B cell (primary cell): Measurements from ENCODE around the gene MYH3. TPM values are rescaled to one million over a fixed set of nuclear protein-coding genes. Genes with fewer than 3 reads are reported as not detected.

Experiments used
- ATAC-seq: fragments of 200-7000 bp; cut with Tn5 transposase; one replicate; pipeline ENCODE4 v1.10.0; 2021; ENCODE audit warnings: low read depth, mild to moderate bottlenecking, moderate number of reproducible peaks, moderate library complexity
- CTCF ChIA-PET: fragments of 350-600 bp; sonication (Branson Sonifier 250); formaldehyde crosslinking; loops from one replicate; lab custom pipeline; 2021; ENCODE audit warnings: antibody characterized with exemption, inconsistent platforms; lab: Charles Lee
- POLR2A ChIA-PET: fragments of 350-600 bp; sonication (Branson Sonifier 250); formaldehyde crosslinking; loops from one replicate; lab custom pipeline; 2021; ENCODE audit warnings: antibody characterized with exemption; lab: Charles Lee
- DNase-seq: peaks from one replicate; pipeline ENCODE4 v3.0.0; 2013
- H2AFZ ChIP-seq: 2 replicates; pipeline ENCODE4 v1.6.1; 2012; ENCODE audit warnings: mild to moderate bottlenecking, low read depth, low read length; ENCODE audit not compliant: insufficient read depth, poor library complexity, severe bottlenecking
- H3K27ac ChIP-seq, 2 donors: 1 replicate in 1 of 2; 2 replicates in 1 of 2; pipeline ENCODE4 v1.5.1; 2012 to 2013; ENCODE audit warnings: low read length in 2 of 2, mild to moderate bottlenecking in 2 of 2, moderate library complexity in 1 of 2
- H3K27me3 ChIP-seq, 4 experiments: fragments of 200-600 bp in 1 of 4; sonication (generic) in 1 of 4; replicated peaks in 1 of 4; 1 replicate in 2 of 4; 2 replicates in 2 of 4; pipeline versions ENCODE4 v1.6.1 to v1.7.0; 2013 to 2016; ENCODE audit warnings: low read length in 3 of 4, mild to moderate bottlenecking in 2 of 4, mixed read lengths in 1 of 4, moderate library complexity in 1 of 4; ENCODE audit not compliant: insufficient read depth in 4 of 4, control insufficient read depth in 3 of 4; ENCODE audit errors: control extremely low read depth in 1 of 4
- H3K36me3 ChIP-seq, 2 experiments: replicated peaks in 1 of 2; 1 replicate in 1 of 2; 2 replicates in 1 of 2; pipeline versions ENCODE4 v1.6.1 to v1.7.1; 2013; ENCODE audit warnings: low read length in 1 of 2; ENCODE audit not compliant: insufficient read depth in 2 of 2, control insufficient read depth in 1 of 2; ENCODE audit errors: control extremely low read depth in 1 of 2, extremely low read depth in 1 of 2
- H3K4me1 ChIP-seq, 2 donors: fragments of 200-600 bp in 1 of 2; sonication (generic) in 1 of 2; 1 replicate in 1 of 2; 2 replicates in 1 of 2; pipeline versions ENCODE4 v1.5.1 to v1.6.1; 2013 to 2017; ENCODE audit warnings: low read length in 2 of 2; ENCODE audit not compliant: control insufficient read depth in 2 of 2, insufficient read depth in 2 of 2
- H3K4me2 ChIP-seq: replicated peaks from 2 replicates; pipeline ENCODE3; 2012; ENCODE audit warnings: mild to moderate bottlenecking, low read depth, low read length; ENCODE audit not compliant: poor library complexity, severe bottlenecking
- H3K4me3 ChIP-seq, 5 experiments: fragments of 200-600 bp in 1 of 5; sonication (generic) in 1 of 5; 1 replicate in 3 of 5; 2 replicates in 2 of 5; pipeline versions ENCODE4 v1.5.1 to v1.7.0; 2011 to 2016; ENCODE audit warnings: low read length in 4 of 5, mild to moderate bottlenecking in 4 of 5, low read depth in 2 of 5, control low read depth in 1 of 5, moderate library complexity in 1 of 5; ENCODE audit not compliant: insufficient read depth in 1 of 5; ENCODE audit errors: control extremely low read depth in 1 of 5, extremely low read depth in 1 of 5
- H3K79me2 ChIP-seq: fragments of 200-600 bp; sonication (generic); one replicate; pipeline ENCODE4 v1.6.0; 2016; ENCODE audit warnings: low read length; ENCODE audit not compliant: control insufficient read depth, insufficient read depth
- H3K9ac ChIP-seq: fragments of 200-600 bp; sonication (generic); 2 replicates; pipeline ENCODE4 v1.6.1; 2017; ENCODE audit warnings: mild to moderate bottlenecking, low read length, moderate library complexity
- H3K9me3 ChIP-seq, 3 donors: one replicate each; pipeline versions ENCODE4 v1.6.1 to v1.7.1; 2013; ENCODE audit warnings: low read length in 2 of 3; ENCODE audit not compliant: control insufficient read depth in 2 of 3, insufficient read depth in 1 of 3; ENCODE audit errors: control extremely low read depth in 1 of 3
- H4K20me1 ChIP-seq: 2 replicates; pipeline ENCODE4 v1.6.0; 2012; ENCODE audit warnings: mild to moderate bottlenecking, low read length; ENCODE audit not compliant: insufficient read depth, control insufficient read depth, poor library complexity, severe bottlenecking
- H3K27ac Mint-ChIP-seq: one replicate; pipeline ENCODE4 v1.8.0; 2021; ENCODE audit warnings: mixed read lengths
- H3K27me3 Mint-ChIP-seq: one replicate; pipeline ENCODE4 v1.8.0; 2021; ENCODE audit warnings: mixed read lengths
- H3K4me1 Mint-ChIP-seq: one replicate; pipeline ENCODE4 v1.8.0; 2021; ENCODE audit warnings: mixed read lengths
- H3K4me3 Mint-ChIP-seq: one replicate; pipeline ENCODE4 v1.8.0; 2021; ENCODE audit warnings: mixed read lengths
- H3K9me3 Mint-ChIP-seq: one replicate; pipeline ENCODE4 v1.8.0; 2022; ENCODE audit warnings: mixed read lengths; ENCODE audit not compliant: insufficient read depth
- CTCF ChIP-seq: fragments of 200-600 bp; IDR thresholded peaks from one replicate; pipeline ENCODE4 v1.8.0; 2022; ENCODE audit warnings: antibody characterized with exemption, mild to moderate bottlenecking
- EZH2 ChIP-seq: IDR thresholded peaks from 2 replicates; pipeline ENCODE4 v1.6.1; 2012; ENCODE audit warnings: borderline replicate concordance, low read depth, mild to moderate bottlenecking, moderate library complexity, low read length; ENCODE audit not compliant: insufficient read depth, poor library complexity, severe bottlenecking
- WGBS: methylation state at CpG from one replicate; pipeline ENCODE4 v1.1.5; 2013; ENCODE audit warnings: missing lambda C conversion rate; ENCODE audit not compliant: insufficient coverage; 5-methylcytosine and 5-hydroxymethylcytosine counted together
- intact Hi-C: fragments of 100-400 bp; cut with micrococcal nuclease; formaldehyde crosslinking; loops from one replicate; pipeline ENCODE4 v1.10.0; 2022
- polyA plus RNA-seq: library from polyadenylated mRNA; depleted of rRNA; stranded (reverse); fragments of >200 nt; gene quantifications from 2 replicates; pipeline ENCODE4 v1.2.3, GENCODE V29; 2012
- total RNA-seq, 2 donors: library from RNA; stranded (reverse); fragments of 120-200 nt in 1 of 2; gene quantifications; 1 replicate in 1 of 2; 2 replicates in 1 of 2; pipeline versions ENCODE4 v1.2.3 to v1.2.4, GENCODE V29; 2013 to 2022

Gene MYH3
- total and polyA plus RNA-seq, 2 donors (not counting 1 experiment from before 2014, with no cell fraction given): 9.4 to 10.9 TPM

DNA sequence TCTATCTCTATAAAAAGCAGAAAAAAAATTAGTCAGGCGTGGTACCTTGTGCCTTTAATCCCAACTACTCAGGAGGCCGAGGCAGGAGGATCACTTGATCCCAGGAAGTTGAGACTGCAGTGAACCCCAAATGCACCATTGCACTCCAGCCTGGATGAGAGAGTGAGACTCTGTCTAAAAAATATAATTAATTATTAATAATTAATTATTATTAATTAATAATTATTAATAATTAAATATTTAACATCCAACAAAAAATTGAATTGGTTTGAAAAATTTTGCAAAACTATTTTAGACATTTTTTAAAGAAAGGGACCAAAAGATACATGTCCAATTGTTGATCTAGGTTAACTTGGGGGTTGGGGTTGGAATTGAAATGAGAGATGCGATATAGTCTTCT, 51.0 kb downstream of the MYH3 start:
- DNase-seq: no peak
- Histone ChIP-seq H3K27ac (no peak overlapping the region), H3K4me1 (no peaks in the 10 kb centered on the region), H3K9me3 (no peaks in the 10 kb centered on the region), H3K9ac (no peak overlapping the region), H3K4me3 (no peak overlapping the region), H2AFZ (no peak overlapping the region), H4K20me1 (no peaks in the 10 kb centered on the region), H3K27me3 (no peaks in the 10 kb centered on the region), H3K36me3 (no peaks in the 10 kb centered on the region), H3K79me2 (no peaks in the 10 kb centered on the region), H3K4me2 (no peak overlapping the region)
- WGBS: 69% methylated on average over 2 of the region's 3 CpGs
- ChIA-PET POLR2A (no interaction called here), CTCF (interaction anchor here (6.0 kb wide), 1 partner anchor 11 kb away, joined by 39 read pairs; no protein-coding TSS in a partner anchor)
- Mint-ChIP-seq H3K27me3 (peaks cover 8% of the 10 kb centered on the region), H3K9me3 (no peaks in the 10 kb centered on the region), H3K4me3 (no peak overlapping the region), H3K27ac (peak overlapping the region; percentile 50), H3K4me1 (no peaks in the 10 kb centered on the region)
- no peak for TF ChIP-seq CTCF
- TF ChIP-seq EZH2: no peak
- intact Hi-C loops: loop anchor here (5.0 kb wide), 1 partner anchor 1029 kb away; the partner anchor contains the start of genes CFAP52 and STX8
- no peak for ATAC-seq

DNA sequence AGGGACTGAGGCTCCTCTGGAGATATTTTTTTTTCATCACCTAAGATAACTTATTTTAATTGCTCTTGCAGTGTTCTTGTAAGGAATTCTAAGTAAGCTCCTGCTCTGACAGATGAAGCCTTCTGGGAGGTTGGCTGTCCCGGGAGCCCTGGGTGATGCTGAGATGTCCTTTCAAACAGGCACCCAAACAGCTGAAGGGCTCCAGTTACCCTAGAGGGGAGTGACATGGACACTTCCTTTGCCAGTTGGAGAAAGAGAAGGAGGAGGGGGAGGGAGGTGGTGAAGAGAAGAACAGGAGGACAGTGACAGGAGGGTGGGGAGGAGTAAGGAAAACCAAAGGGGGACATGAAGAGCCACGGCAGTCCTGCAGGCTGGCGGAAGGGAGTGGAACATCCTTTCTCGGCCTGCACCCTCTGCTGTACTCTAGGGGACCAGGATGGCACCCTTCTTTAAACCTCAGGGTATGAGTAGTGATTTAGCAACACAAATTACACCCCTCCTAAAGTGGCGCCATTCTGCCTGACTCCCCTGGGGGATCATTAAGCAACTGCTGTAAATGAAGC, 51.8 kb downstream of the MYH3 start:
- Mint-ChIP-seq H3K27me3 (peaks cover 10% of the 10 kb centered on the region), H3K27ac (no peak overlapping the region), H3K4me3 (no peak overlapping the region), H3K9me3 (no peaks in the 10 kb centered on the region), H3K4me1 (no peaks in the 10 kb centered on the region)
- H3K9ac ChIP-seq: no peak overlapping the region
- no peaks in the 10 kb centered on the region for H3K36me3 ChIP-seq
- ATAC-seq: peak; percentile 28
- no peak for DNase-seq
- H3K4me3 ChIP-seq: no peak overlapping the region
- ChIA-PET CTCF (interaction anchor here (0.6 to 6.0 kb wide), 3 partner anchors 8 to 673 kb away, joined by 3 to 39 read pairs (median 3); no protein-coding TSS in a partner anchor), POLR2A (no interaction called here)
- H3K79me2 ChIP-seq: no peaks in the 10 kb centered on the region
- no peaks in the 10 kb centered on the region for H3K27me3 ChIP-seq
- no peaks in the 10 kb centered on the region for H3K4me1 ChIP-seq
- TF ChIP-seq CTCF (no peak), EZH2 (no peak)
- H3K9me3 ChIP-seq: no peaks in the 10 kb centered on the region
- 72% methylated on average over 4 of the region's 5 CpGs for WGBS
- H2AFZ ChIP-seq: no peak overlapping the region
- H4K20me1 ChIP-seq: no peaks in the 10 kb centered on the region
- H3K4me2 ChIP-seq: no peak overlapping the region
- intact Hi-C loops: loop anchor here (5.0 kb wide), 1 partner anchor 1028 kb away; the partner anchor contains the start of genes CFAP52 and STX8
- H3K27ac ChIP-seq: no peak overlapping the region
